Fibroblast of pulmonary artery (primary cell): ENCODE measurements around the gene KAZALD1.

ENCODE experiments used
- DNase-seq: peaks from one replicate; pipeline ENCODE4 v3.0.0-alpha.2; 2010; ENCODE audit warnings: low read depth
- H3K4me3 ChIP-seq: replicated peaks from 2 replicates; pipeline ENCODE4 v1.5.1; 2011; ENCODE audit warnings: low read depth, mild to moderate bottlenecking, control low read depth, low read length, moderate library complexity
- CTCF ChIP-seq: IDR thresholded peaks from 2 replicates; pipeline ENCODE4 v1.5.1; 2011; ENCODE audit warnings: mild to moderate bottlenecking, control low read depth, low read length, inconsistent platforms; ENCODE audit errors: missing control alignments

The KAZALD1 gene

DNA sequence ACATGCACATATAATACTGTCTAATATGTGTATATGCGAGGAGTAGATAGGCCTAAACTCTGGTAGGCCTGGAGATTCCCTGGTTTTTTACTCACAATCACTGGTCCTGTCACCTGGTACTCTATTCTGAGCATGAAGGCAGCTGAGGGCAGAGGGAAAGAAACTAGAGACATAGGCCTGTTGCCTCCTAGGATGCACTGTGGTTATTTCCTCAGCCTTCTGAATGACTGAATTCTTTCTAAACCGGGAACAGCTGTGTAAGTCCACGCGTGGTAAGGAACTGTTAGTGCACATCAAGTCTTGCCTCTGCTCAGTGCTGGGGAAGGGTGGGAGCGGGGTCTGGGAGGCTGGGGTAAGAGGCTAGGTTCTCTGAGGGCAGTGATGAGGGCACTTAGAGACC lies 7.7 kb downstream of the KAZALD1 start:
- no peak for TF ChIP-seq CTCF
- no peak for DNase-seq
- no peak overlapping the region for H3K4me3 ChIP-seq

DNA sequence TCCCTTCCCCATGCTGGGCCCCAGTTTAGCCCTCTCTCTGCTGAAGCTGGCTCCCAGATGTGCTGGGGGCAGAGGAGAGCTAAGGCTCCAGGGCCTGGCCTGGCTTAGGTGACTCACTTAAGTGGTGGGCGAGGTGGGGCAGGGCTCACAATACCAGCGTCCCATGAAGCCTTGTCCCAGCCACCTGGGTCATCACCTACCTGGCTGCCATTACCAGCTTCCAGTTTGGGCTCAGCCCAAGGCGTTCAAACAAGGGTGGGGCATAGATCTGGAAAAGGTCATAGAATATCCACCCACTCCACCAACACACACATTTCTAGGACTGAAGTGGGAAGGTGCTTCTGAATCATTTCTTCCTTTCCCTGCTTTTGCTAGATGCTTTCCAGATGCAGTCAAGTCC lies 8.3 kb downstream of the KAZALD1 start:
- DNase-seq: no peak
- TF ChIP-seq CTCF: no peak
- H3K4me3 ChIP-seq: no peak overlapping the region

- H3K4me3 ChIP-seq: no peak overlapping the region
- no peak for TF ChIP-seq CTCF
- DNase-seq: peak; percentile 29
Measured at GRCh38 chr10:101071267-101071884, 9.6 kb downstream of the KAZALD1 start.

DNA sequence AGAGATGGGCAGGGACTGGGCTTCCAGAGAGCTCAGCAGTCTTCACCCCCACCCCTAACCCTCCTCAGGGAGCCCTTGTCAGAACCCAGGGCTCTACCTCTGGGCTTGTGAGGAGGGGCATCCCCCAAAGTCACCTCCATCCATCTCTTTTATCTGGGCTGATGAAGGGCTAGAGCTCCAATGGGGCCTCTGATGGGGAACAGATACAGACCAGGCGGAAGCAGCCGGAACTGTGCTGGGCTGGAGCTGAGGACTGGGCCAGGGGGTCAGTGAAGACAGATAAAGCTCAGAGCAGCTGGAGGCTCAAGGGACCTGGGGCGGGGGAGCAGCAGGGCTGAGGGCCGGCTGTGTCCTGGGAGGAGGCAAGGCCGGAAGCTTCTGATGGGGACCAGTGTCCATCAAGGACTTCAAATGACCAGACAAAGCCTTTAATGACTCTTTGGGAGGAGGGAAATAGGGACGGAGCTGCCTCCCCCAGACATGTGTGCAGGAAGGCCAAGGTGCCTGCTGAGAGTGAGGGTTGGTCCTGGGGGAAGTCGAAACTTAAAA lies 10.2 kb downstream of the KAZALD1 start:
- DNase-seq: no peak
- H3K4me3 ChIP-seq: no peak overlapping the region
- TF ChIP-seq CTCF: no peak

GRCh38 chr10:101072923-101073322 lies 11.1 kb downstream of the KAZALD1 start:
- no peak overlapping the region for H3K4me3 ChIP-seq
- DNase-seq: no peak
- TF ChIP-seq CTCF: no peak

DNA sequence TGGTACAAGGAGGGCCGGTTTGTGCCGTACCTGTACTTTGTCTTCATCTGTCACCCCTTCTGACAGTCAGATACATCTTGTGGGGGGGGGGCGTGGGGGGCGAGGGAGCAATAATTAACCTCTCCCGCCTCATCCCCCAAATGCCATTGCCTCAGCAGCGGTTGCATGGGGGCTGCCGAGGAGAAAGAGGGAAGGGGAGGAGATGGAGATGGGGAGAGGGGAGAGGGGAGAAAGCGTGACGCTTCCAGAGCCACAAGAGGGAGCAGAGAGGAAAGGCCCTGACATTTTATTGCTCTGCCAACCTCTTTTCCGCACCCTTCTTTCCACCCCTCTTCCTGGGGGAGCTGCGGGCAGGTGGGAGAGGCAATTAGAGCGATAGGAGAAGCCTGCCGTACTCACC lies 11.8 kb downstream of the KAZALD1 start:
- no peak for DNase-seq
- H3K4me3 ChIP-seq: no peak overlapping the region
- no peak for TF ChIP-seq CTCF

GRCh38 chr10:101075775-101076174 lies 14.0 kb downstream of the KAZALD1 start:
- no peak for TF ChIP-seq CTCF
- no peak overlapping the region for H3K4me3 ChIP-seq
- no peak for DNase-seq
